ENCODE data around the gene MSI1. TPM values are rescaled to one million over a fixed set of nuclear protein-coding genes. Genes with fewer than 3 reads are reported as not detected.

Gene MSI1
- under 1 TPM in 1 of 2 donors, not detected in 1; 0.27 TPM for total RNA-seq

GRCh38 chr12:120368789-120369602 is at the start of gene MSI1:
Gene MSI1 (minus strand): TSS chr12:120369164. CDS start chr12:120369091, 73 bp downstream.
- TF ChIP-seq, protein P1, sequence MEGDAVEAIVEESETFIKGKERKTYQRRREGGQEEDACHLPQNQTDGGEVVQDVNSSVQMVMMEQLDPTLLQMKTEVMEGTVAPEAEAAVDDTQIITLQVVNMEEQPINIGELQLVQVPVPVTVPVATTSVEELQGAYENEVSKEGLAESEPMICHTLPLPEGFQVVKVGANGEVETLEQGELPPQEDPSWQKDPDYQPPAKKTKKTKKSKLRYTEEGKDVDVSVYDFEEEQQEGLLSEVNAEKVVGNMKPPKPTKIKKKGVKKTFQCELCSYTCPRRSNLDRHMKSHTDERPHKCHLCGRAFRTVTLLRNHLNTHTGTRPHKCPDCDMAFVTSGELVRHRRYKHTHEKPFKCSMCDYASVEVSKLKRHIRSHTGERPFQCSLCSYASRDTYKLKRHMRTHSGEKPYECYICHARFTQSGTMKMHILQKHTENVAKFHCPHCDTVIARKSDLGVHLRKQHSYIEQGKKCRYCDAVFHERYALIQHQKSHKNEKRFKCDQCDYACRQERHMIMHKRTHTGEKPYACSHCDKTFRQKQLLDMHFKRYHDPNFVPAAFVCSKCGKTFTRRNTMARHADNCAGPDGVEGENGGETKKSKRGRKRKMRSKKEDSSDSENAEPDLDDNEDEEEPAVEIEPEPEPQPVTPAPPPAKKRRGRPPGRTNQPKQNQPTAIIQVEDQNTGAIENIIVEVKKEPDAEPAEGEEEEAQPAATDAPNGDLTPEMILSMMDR (IDR thresholded peaks at IDR 0.05), result no peak
- no peaks in the 10 kb centered on the region for H3K27me3 ChIP-seq (replicated peaks; ENCODE audit: insufficient read depth)
- H3K4me3 ChIP-seq, result peak within 1 kb of the TSS; percentile 63
- no peak within 1 kb of the TSS for H3K27ac ChIP-seq
- DNase-seq (ENCODE audit: low spot score) (no peak), ATAC-seq (ENCODE audit: insufficient number of reproducible peaks, low FRiP score, low read depth) (no peak)
- H3K9me3 ChIP-seq, result no peaks in the 10 kb centered on the region
- H3K36me3 ChIP-seq, result no peaks in the 10 kb centered on the region
- peaks cover 5 to 19% of the 10 kb centered on the region in 2 donors for H3K4me1 ChIP-seq (ENCODE audit: control insufficient read depth in 1 of 2, low read depth in 2 of 2)

DNA sequence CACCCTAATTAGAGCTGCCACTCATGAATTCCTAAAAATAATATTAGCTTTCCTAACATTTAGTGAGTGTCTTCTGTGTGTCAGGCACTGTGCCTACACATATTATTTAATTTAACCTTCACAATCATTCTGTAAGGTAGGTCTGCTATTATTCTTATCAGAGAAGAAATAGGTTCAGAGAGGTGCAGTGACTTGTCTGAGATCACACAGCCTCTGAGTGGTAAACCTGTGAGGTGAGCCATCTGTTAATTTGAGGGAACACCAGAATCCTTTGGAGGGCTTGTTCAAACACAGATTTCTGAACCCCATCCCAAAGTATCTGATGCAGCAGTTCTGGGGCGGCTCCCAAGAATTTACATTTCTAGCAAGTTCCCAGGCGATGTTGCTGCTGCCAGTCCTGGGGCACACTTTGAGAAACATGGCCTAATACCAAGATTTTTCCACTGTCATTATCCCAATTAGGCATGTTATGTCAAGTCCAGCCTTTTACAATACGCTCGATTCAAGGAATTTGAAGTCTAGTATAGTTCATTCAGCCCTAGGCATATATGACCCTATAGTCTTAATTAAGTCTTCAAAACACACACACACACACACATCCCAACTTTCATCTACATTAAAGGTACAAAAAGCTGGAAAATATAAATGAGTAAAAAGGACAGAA is 49.1 kb upstream of the MSI1 start:
- no peak overlapping the region for H3K4me3 ChIP-seq
- H3K27me3 ChIP-seq (replicated peaks; ENCODE audit: insufficient read depth), result no peaks in the 10 kb centered on the region
- ATAC-seq (ENCODE audit: insufficient number of reproducible peaks, low FRiP score, low read depth) (no peak), DNase-seq (ENCODE audit: low spot score) (no peak)
- H3K27ac ChIP-seq, result no peak overlapping the region
- H3K36me3 ChIP-seq, result no peaks in the 10 kb centered on the region
- no peaks in the 10 kb centered on the region for H3K4me1 ChIP-seq (ENCODE audit: control insufficient read depth in 1 of 2, low read depth in 2 of 2)
- H3K9me3 ChIP-seq, result no peaks in the 10 kb centered on the region
- TF ChIP-seq, protein P1 (IDR thresholded peaks at IDR 0.05), result no peak

- H3K9me3 ChIP-seq, result no peaks in the 10 kb centered on the region
- H3K27me3 ChIP-seq (replicated peaks; ENCODE audit: insufficient read depth), result no peaks in the 10 kb centered on the region
- TF ChIP-seq, protein P1 (IDR thresholded peaks at IDR 0.05), result no peak
- no peak overlapping the region for H3K27ac ChIP-seq
- ATAC-seq (ENCODE audit: insufficient number of reproducible peaks, low FRiP score, low read depth), result no peak
- DNase-seq (ENCODE audit: low spot score), result no peak
- H3K36me3 ChIP-seq, result no peaks in the 10 kb centered on the region
- H3K4me1 ChIP-seq (ENCODE audit: control insufficient read depth in 1 of 2, low read depth in 2 of 2), result no peaks in the 10 kb centered on the region
- no peak overlapping the region for H3K4me3 ChIP-seq
These were observed 47.7 kb upstream of the MSI1 start for GRCh38 chr12:120416490-120417216.

DNA sequence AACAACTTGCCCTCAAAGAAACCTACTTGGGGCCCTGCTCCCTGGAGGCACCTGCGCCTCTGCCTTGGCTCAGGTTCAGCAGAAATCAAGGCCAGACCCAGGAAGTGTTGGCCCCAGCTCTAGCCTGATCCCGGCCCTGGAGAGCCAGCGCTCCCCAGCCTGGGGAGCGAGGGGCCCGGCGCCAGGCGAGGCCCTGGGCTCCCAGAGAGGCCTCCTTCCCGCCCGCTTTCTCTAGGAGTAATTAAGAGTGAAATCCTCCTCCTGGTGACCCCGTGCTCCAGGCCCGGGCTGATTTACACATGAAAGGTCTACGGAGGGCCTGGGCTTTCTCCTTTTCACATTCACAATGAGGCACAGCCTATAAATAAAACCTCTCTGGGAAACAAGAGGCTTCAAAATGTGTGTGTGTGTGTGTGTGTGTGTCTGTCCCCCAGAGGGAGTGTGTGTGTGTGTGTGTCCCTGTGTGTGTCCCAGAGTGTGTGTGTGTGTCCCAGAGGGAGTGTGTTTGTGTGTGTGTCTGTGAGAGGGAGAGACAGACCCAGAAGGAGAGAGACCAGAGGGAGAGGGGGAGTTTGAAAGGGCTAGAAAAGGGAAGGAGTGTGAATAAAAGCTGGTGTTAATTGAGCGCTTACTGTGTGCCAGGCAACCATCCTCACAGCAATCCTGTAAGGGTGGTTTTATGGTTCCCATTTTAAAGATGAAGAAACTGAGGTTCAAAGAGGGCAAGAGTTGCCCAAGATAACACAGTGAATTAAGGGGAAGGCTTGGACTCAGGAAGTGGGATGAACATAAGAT is 45.1 kb upstream of the MSI1 start:
- no peak overlapping the region for H3K27ac ChIP-seq
- no peak overlapping the region for H3K4me3 ChIP-seq
- TF ChIP-seq, protein P1 (IDR thresholded peaks at IDR 0.05), result no peak
- no peaks in the 10 kb centered on the region for H3K4me1 ChIP-seq (ENCODE audit: control insufficient read depth in 1 of 2, low read depth in 2 of 2)
- DNase-seq (ENCODE audit: low spot score) (no peak), ATAC-seq (ENCODE audit: insufficient number of reproducible peaks, low FRiP score, low read depth) (no peak)
- H3K36me3 ChIP-seq, result no peaks in the 10 kb centered on the region
- no peaks in the 10 kb centered on the region for H3K9me3 ChIP-seq
- no peaks in the 10 kb centered on the region for H3K27me3 ChIP-seq (replicated peaks; ENCODE audit: insufficient read depth)

All from thoracic aorta (tissue), 2 donors.